HG03432 (cell line): ENCODE results near the gene DCLK3.

Experiments used
- ATAC-seq: cut with Tn5 transposase; IDR thresholded peaks from one replicate; pipeline ENCODE4 v1.9.1; 2021; ENCODE audit warnings: mild to moderate bottlenecking, moderate library complexity; ENCODE audit not compliant: unreplicated experiment

Gene DCLK3

GRCh38 chr3:36678216-36679013 lies 85.9 kb downstream of the DCLK3 start:
- ATAC-seq = no peak

DNA sequence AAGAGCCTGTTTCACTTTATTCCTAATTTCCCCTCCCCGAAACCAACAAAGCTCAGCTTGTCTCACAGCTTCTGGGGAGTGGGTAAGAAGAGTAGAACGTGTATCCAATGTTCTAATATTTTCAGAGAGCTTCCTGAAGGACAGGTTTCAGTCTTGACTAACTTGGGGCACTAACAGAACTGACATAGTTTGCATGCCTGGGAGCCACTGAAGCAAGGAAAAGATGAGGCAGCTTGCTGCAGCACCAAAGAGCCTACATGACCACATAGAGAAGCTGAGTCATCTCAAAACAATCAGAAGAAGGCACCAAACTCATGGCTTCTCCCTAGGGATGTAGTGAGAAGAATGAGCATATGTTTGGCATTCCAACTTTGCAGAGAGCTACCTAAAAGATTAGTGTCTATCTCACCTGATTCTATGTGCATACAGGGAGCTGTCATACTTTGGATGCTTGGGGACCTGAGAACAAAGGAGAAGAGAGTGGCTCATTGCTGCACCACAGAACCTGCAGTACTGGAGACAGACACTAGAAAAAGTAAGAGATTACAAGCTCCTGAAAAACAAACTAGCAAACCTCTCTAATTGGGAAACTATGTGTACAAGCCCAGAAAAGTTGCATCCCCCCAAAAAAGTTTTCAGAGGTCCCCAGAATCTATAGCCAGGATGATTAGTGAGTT lies 86.9 kb downstream of the DCLK3 start:
- peak; percentile 80 for ATAC-seq

GRCh38 chr3:36674816-36675215 lies 89.5 kb downstream of the DCLK3 start:
- ATAC-seq = no peak

DNA sequence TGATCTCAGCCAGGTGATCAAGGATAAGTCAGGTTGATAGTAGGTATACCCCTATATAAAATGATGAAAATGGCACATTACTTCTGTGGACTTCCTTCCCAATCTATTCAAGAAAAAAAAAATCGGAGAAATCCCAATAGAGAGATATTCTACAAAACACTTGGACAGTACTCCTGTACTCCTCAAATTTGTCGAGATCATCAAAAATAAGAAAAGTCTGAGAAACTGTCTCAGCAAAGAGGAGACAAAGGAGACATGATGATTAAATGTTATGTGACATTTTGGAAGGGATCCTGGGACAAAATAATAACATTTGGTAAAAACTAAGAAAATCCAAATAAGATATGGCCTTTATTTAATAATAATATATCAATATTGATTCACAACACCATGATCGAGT lies 94.6 kb downstream of the DCLK3 start:
- ATAC-seq = no peak

GRCh38 chr3:36666166-36666565 lies 98.2 kb downstream of the DCLK3 start:
- ATAC-seq = no peak

GRCh38 chr3:36663666-36664291 lies 100.6 kb downstream of the DCLK3 start:
- peak; percentile 83 for ATAC-seq

GRCh38 chr3:36662626-36663025 lies 101.7 kb downstream of the DCLK3 start:
- ATAC-seq = no peak
